ENCODE data around the gene SOS1. TPM values are rescaled to one million over a fixed set of nuclear protein-coding genes. Genes with fewer than 3 reads are reported as not detected.

SOS1 gene
- total RNA-seq, 1 donor from 2014 or later, result 35.5 TPM

GRCh38 chr2:39150890-39151497, 30.1 kb upstream of the SOS1 start:
- no peak for DNase-seq (ENCODE audit: low read depth, low spot score)

DNA sequence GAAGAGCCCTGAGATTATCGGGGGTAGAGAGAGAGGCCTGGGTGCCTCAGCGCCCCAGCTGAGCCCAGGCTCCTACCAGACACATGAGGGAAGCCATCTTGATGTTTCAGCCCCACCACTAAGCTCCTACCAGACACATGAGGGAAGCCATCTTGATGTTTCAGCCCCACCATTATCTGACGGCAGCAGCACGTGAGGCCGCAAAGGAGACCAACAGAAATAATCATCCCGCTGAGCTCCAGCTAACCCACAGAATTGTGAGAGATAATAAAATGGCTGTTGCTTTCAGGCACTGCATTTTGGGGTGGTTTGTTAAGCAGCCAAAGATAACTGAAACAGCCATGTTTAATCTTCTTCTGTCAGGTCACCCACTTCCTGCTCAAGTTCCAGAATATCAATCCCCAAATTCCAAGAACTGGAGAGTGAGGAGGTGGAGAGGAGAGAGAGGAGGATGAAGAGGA, 29.3 kb upstream of the SOS1 start:
- no peak overlapping the region for H3K27ac Mint-ChIP-seq (ENCODE audit: unreplicated experiment)

More at GRCh38 chr2:39150890-39151497, 30.1 kb upstream of the SOS1 start:
- H3K27me3 Mint-ChIP-seq (ENCODE audit: low read depth), result no peaks in the 10 kb centered on the region
- H3K4me1 Mint-ChIP-seq, result no peaks in the 10 kb centered on the region
- no peak for TF ChIP-seq CTCF (conservative IDR thresholded peaks at IDR 0.05)
- no peak overlapping the region for H3K4me3 Mint-ChIP-seq
- H3K36me3 Mint-ChIP-seq (ENCODE audit: low read depth), result no peaks in the 10 kb centered on the region
- H3K9me3 Mint-ChIP-seq, result no peaks in the 10 kb centered on the region
- H3K27ac Mint-ChIP-seq (ENCODE audit: unreplicated experiment), result no peak overlapping the region

GRCh38 chr2:39146630-39147029, 25.8 kb upstream of the SOS1 start:
- H3K4me3 Mint-ChIP-seq, result no peak overlapping the region
- H3K27me3 Mint-ChIP-seq (ENCODE audit: low read depth), result no peaks in the 10 kb centered on the region
- H3K27ac Mint-ChIP-seq (ENCODE audit: unreplicated experiment), result no peak overlapping the region
- no peak for DNase-seq (ENCODE audit: low read depth, low spot score)
- no peak for TF ChIP-seq CTCF (conservative IDR thresholded peaks at IDR 0.05)
- peaks cover 2% of the 10 kb centered on the region for H3K4me1 Mint-ChIP-seq
- H3K9me3 Mint-ChIP-seq, result no peaks in the 10 kb centered on the region
- no peaks in the 10 kb centered on the region for H3K36me3 Mint-ChIP-seq (ENCODE audit: low read depth)

More for the DNA sequence above, 29.3 kb upstream of the SOS1 start:
- H3K4me1 Mint-ChIP-seq, result no peaks in the 10 kb centered on the region
- no peak for DNase-seq (ENCODE audit: low read depth, low spot score)
- H3K4me3 Mint-ChIP-seq, result no peak overlapping the region
- TF ChIP-seq CTCF (conservative IDR thresholded peaks at IDR 0.05), result no peak
- no peaks in the 10 kb centered on the region for H3K27me3 Mint-ChIP-seq (ENCODE audit: low read depth)
- no peaks in the 10 kb centered on the region for H3K36me3 Mint-ChIP-seq (ENCODE audit: low read depth)
- H3K9me3 Mint-ChIP-seq, result no peaks in the 10 kb centered on the region

- Mint-ChIP-seq H3K27ac (ENCODE audit: unreplicated experiment) (no peak overlapping the region), H3K4me3 (no peak overlapping the region), H3K36me3 (ENCODE audit: low read depth) (no peaks in the 10 kb centered on the region), H3K27me3 (ENCODE audit: low read depth) (no peaks in the 10 kb centered on the region), H3K4me1 (peaks cover 8% of the 10 kb centered on the region), H3K9me3 (no peaks in the 10 kb centered on the region)
- no peak for DNase-seq (ENCODE audit: low read depth, low spot score)
- TF ChIP-seq CTCF (conservative IDR thresholded peaks at IDR 0.05), result no peak
Measured at GRCh38 chr2:39145906-39146421, 25.1 kb upstream of the SOS1 start.

- Mint-ChIP-seq H3K4me1 (peaks cover 13% of the 10 kb centered on the region), H3K27me3 (ENCODE audit: low read depth) (no peaks in the 10 kb centered on the region), H3K9me3 (no peaks in the 10 kb centered on the region), H3K36me3 (ENCODE audit: low read depth) (no peaks in the 10 kb centered on the region), H3K4me3 (no peak overlapping the region), H3K27ac (ENCODE audit: unreplicated experiment) (no peak overlapping the region)
- TF ChIP-seq CTCF (conservative IDR thresholded peaks at IDR 0.05), result no peak
- no peak for DNase-seq (ENCODE audit: low read depth, low spot score)
Measured at GRCh38 chr2:39144416-39144815, 23.6 kb upstream of the SOS1 start.
